GM23338 (cell line): Measurements from ENCODE around the gene ZNF587.

Experiments used
- CREB1 ChIP-seq: fragments of 250-450 bp; sonication (Bioruptor Pico); IDR thresholded peaks from 2 replicates; pipeline ENCODE4 v1.5.0; 2020; ENCODE audit warnings: low read depth, mild to moderate bottlenecking, moderate library complexity
- CTCF ChIP-seq, 2 experiments: fragments of 200-600 bp in 1 of 2; sonication (generic) in 1 of 2; conservative IDR thresholded peaks; 2 replicates each; pipeline versions ENCODE4 v1.5.1 to v1.6.1; 2016 to 2017; ENCODE audit warnings: antibody characterized with exemption in 2 of 2, low read depth in 2 of 2, mild to moderate bottlenecking in 2 of 2, moderate library complexity in 1 of 2
- EZH2 ChIP-seq: fragments of 200-600 bp; sonication (generic); IDR thresholded peaks from one replicate; pipeline ENCODE4 v1.8.0; 2017; ENCODE audit warnings: antibody characterized with exemption, mild to moderate bottlenecking, low read depth; ENCODE audit not compliant: unreplicated experiment
- EZH2phosphoT487 ChIP-seq: fragments of 200-600 bp; sonication (generic); IDR thresholded peaks from one replicate; pipeline ENCODE4 v1.8.1; 2018; ENCODE audit warnings: antibody characterized with exemption; ENCODE audit not compliant: unreplicated experiment
- JUNB ChIP-seq: IDR thresholded peaks from one replicate; pipeline ENCODE4 v1.6.1; 2016; ENCODE audit warnings: antibody characterized with exemption; ENCODE audit not compliant: unreplicated experiment
- NANOG ChIP-seq: IDR thresholded peaks from 2 replicates; pipeline ENCODE4 v1.6.1; 2016; ENCODE audit warnings: antibody characterized with exemption, borderline replicate concordance
- POLR2AphosphoS5 ChIP-seq: IDR thresholded peaks from 2 replicates; pipeline ENCODE4 v1.6.1; 2016; ENCODE audit warnings: antibody characterized with exemption, low read depth
- REST ChIP-seq: IDR thresholded peaks from one replicate; pipeline ENCODE4 v1.6.1; 2018; ENCODE audit warnings: antibody characterized with exemption; ENCODE audit not compliant: unreplicated experiment
- STAT1 ChIP-seq: IDR thresholded peaks from one replicate; pipeline ENCODE4 v1.6.1; 2016; ENCODE audit warnings: antibody characterized with exemption; ENCODE audit not compliant: unreplicated experiment
- ZNF462 ChIP-seq: fragments of 250-450 bp; sonication (Bioruptor Pico); IDR thresholded peaks from 2 replicates; pipeline ENCODE4 v1.5.0; 2020; ENCODE audit warnings: mild to moderate bottlenecking, moderate library complexity

- TF ChIP-seq CTCF (conservative IDR thresholded peaks at IDR 0.05; ENCODE audit: low read depth in 2 of 2) (no peak), EZH2phosphoT487 (no peak), EZH2 (no peak), REST (no peak), NANOG (no peak), JUNB (no peak), POLR2AphosphoS5 (no peak), CREB1 (no peak), STAT1 (no peak), ZNF462 (CRISPR knock-in tag) (no peak)
These were observed 31.3 kb upstream of the ZNF587 start for GRCh38 chr19:57818378-57818777.
